HG03565 (cell line): ENCODE measurements around the gene DPP6.

Experiments used
- ATAC-seq: cut with Tn5 transposase; IDR thresholded peaks from one replicate; pipeline ENCODE4 v1.9.1; 2021; ENCODE audit warnings: mild to moderate bottlenecking, moderate library complexity; ENCODE audit not compliant: unreplicated experiment

The DPP6 gene

DNA sequence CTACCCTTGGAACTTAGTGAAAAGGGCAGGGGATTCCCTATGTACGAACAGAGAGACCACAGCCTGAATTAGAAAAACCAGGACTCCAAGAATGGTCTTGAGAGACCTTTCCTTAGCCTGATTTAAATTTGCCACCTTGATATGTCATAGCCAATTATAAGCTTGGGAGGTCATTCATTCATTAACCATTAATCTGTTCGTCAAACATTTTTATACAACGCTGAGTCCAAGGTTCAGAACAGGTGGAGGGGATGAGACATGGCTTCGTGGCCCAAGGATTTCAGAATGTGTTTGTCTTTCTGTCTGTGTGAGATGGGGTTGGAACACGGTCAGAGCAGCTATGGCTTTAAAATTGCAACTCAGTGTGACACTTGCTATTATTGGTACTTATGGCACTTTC is 792.8 kb downstream of the DPP6 start:
- no peak for ATAC-seq

- ATAC-seq = no peak
Measured at GRCh38 chr7:154848464-154848863, 796.3 kb downstream of the DPP6 start.

GRCh38 chr7:154852205-154852604 is 800.0 kb downstream of the DPP6 start:
- no peak for ATAC-seq

- no peak for ATAC-seq
Measured at GRCh38 chr7:154853063-154853726, 801.0 kb downstream of the DPP6 start.

GRCh38 chr7:154853727-154854095 is 801.5 kb downstream of the DPP6 start:
- ATAC-seq = no peak

GRCh38 chr7:154854836-154855235 is 802.6 kb downstream of the DPP6 start:
- ATAC-seq = no peak

DNA sequence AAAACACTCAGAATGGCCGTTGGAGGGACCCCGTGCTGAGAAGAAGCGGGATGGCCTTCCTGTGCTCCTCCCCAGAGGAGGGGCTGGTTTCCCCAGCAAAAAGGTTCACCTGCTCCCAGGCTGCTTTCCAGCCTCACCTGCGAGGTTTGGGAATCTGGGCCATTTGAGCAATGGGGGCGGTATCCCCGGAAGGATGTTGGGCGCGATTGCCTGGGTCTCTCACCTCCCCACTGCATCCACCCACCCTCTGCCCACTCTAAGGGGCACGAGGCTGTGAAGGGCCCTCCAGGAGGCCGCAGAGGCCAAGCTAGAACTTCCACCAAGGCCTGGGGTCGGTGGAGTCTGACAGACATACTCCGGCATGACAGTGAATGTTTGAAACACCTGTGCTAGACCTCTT is 803.2 kb downstream of the DPP6 start:
- ATAC-seq = no peak

- ATAC-seq = no peak
Measured at GRCh38 chr7:154856733-154857132, 804.5 kb downstream of the DPP6 start.

DNA sequence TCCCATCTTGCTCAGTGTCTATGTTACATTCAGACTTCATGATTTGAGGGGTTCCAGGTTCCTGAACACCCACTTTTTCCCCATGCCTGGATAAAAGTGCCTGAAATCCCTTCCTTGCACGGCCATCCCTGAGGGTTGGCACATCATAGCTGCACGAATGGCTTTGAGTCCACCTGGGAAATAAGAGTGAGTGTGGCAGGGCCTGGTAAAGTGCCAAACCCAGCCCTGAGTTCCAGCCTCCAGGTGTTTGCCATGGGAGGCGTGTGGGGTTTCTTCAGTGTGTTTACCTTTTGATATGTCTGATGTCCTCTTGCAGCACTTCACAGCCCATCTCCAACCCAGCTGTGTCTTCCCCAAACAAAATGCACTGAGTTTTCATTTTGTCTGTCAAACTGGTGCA is 805.0 kb downstream of the DPP6 start:
- ATAC-seq = no peak

GRCh38 chr7:154857728-154858681 is 805.8 kb downstream of the DPP6 start:
- ATAC-seq = no peak

DNA sequence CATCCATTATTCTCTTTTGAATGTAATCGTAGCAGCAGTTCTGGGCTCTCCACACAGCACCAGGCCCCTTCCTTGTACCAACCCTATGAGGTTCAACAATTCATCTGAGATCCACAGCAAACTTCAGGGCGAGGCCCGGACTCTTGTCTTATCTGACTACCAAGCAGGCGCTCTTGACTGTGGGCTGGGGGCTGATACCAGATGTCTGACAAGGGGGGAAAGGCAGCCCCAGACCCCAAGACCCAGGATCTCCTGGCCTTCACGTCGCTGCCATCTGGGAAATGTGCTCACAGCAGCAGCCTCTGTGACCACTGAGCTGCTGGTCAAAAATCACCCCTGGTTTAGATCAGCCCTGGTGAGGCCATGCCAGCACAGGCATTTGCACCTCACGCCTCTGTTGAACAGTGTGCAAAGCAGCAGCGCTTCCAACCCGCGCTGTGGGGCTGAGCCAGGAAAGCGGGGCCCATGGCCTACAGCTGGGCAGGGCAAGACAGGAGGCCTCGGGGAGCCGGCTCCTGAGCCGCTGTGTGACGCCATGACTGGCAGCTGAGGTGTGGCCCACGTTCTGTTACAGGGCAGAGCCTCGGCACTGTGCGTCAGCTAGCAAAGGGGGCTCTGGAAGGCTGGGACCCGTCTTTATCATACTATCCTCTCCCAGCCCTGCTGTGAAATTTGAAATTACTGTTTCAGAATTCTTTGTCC is 806.8 kb downstream of the DPP6 start:
- no peak for ATAC-seq

GRCh38 chr7:154859747-154860620 is 807.8 kb downstream of the DPP6 start:
- no peak for ATAC-seq

DNA sequence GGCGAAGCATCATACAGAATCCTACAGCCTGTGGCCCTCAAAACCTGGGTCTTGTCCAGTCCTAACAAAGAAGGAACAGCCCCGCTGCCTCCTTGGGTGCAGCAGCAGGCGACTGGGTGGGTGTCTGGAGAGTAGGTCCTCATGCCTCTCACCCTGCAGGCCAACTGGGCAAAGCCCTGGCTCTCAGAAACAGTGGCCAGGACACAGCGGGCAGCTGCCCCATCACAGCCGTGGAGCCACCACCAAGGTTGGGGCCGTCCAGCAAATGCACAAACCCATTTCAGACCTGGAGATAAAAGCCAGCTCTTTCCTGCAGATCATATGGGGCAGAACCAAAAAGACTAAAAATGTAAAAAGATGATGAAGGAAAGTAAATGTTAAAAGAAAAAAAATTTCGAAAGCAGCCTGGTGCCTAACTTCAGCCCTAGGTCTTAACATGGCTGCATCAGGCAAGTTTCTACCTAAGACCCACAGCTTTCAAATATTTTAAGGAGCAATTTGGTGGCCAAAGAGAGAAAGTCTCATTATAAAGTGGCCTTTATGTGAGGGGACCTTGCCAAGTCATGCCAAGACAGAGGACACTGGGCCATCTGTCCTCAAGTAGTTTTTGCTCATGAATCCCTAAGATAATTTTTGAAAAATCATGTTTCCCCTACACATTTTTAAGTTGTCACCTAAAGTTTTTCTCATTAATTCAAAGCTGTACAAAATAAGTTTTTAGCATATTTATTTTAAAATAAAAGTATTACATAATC is 808.6 kb downstream of the DPP6 start:
- ATAC-seq = no peak

GRCh38 chr7:154861589-154861988 is 809.4 kb downstream of the DPP6 start:
- ATAC-seq = peak; percentile 41

- no peak for ATAC-seq
Measured at GRCh38 chr7:154862153-154862791, 810.1 kb downstream of the DPP6 start.

GRCh38 chr7:154863766-154864522 is 811.7 kb downstream of the DPP6 start:
- no peak for ATAC-seq

GRCh38 chr7:154864523-154864891 is 812.3 kb downstream of the DPP6 start:
- ATAC-seq = no peak

GRCh38 chr7:154865984-154866685 is 813.9 kb downstream of the DPP6 start:
- ATAC-seq = no peak
